GM10847 (cell line): ENCODE measurements around the gene PYROXD2.

ENCODE experiments used
- POLR2A ChIP-seq: IDR thresholded peaks from 2 replicates; pipeline ENCODE4 v1.6.1; 2011; ENCODE audit not compliant: insufficient read length; ENCODE audit errors: extremely low read depth

Gene PYROXD2

GRCh38 chr10:98410135-98410743 lies 4.7 kb downstream of the PYROXD2 start:
- TF ChIP-seq POLR2A, result no peak

GRCh38 chr10:98408799-98409198 lies 6.2 kb downstream of the PYROXD2 start:
- TF ChIP-seq POLR2A, result no peak

DNA sequence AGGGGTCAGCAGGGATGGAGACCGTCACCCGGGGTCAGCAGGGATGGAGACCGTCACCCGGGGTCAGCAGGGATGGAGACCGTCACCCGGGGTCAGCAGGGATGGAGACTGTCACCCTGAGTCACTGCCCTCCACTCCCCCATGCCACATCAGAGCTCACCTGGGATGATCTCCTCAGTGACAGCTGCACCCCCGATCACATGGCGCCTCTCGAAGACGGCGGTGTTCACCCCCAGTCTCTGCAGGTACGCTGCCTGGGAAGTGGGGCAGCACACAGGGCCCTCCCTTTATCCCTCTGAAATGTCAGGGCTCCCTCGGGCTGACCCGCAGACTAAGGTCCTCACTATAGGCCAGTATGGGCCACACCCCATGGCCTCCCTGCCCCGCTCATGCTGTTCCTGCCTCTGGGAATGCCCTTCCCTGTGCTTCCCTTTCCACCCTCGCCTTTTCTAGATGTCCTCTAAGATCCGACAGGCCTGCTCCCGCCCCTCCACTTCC lies 7.2 kb downstream of the PYROXD2 start:
- TF ChIP-seq POLR2A, result no peak

DNA sequence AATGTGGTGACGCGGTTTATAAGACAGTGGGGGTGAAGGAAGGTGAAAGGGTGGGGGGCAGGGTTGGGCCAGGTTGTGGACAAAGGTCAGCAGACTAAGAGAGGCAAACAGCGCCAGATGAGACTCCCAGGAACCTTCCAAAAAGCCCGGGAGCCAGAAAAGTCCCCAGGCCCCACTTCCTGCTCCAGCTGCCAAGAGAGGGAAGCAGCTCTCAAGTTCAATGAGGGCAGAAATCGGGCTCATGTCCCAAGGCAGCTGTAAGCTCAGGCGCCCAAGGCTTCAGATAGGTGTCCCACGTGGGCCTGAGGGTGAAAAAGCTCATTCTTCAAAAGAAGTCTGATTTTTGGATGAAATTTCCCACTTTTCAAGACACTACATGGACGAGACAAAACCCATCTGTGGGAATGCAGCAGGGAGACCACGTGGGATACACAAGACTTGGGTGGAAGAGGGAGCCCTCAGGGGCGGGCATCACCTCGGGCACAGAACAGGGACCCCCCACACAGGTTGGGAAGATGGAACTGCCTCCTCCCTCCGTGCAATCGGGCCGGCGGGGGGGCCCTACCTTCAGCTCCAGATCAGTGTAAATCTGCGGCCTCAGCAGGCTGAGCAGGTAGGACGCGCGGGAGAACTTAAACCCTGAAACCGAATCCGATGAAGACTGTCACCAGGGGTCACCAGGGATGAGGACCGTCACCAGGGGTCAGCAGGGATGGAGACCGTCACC lies 7.8 kb downstream of the PYROXD2 start:
- no peak for TF ChIP-seq POLR2A

- no peak for TF ChIP-seq POLR2A
Measured at GRCh38 chr10:98405422-98405821, 9.6 kb downstream of the PYROXD2 start.

DNA sequence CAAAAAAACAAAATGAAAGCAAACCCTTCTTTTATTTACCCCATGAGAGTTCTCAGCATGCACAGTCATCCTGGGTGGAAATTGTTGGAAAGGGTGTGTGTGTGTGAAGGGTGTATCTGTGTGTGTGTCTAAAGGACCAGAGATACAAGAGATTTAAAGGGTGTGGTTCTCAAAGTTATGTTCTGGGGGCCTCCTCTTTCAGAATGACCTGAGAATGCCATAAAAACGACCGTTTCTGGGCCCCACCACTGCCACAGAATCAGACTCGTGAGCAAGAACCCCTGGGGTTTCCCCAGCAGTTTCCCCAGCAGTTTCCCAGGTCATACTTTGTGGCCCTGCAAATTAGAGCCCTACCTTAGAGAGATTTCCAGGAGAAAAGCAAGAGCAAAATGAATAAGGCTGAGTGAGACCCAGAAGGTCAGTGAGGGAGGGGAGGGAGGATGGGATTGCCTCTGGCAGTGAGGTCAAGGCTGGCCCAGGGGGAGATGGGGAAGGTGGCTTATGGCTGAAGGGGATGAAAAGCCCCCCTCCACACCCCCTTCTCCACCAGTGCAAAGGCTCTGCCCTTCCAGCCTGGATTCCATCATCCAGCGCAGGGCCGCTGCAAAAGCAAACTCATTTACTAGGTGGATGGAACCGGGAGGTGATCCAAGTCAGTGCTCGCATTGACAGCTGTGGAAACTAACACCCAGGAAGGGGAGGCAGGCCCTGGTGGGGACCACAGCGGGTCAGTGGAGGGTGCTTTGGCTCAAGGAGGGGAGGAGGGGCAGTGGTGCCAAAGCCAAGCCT lies 10.2 kb downstream of the PYROXD2 start:
- TF ChIP-seq POLR2A, result no peak

GRCh38 chr10:98403812-98404504 lies 11.0 kb downstream of the PYROXD2 start:
- no peak for TF ChIP-seq POLR2A

DNA sequence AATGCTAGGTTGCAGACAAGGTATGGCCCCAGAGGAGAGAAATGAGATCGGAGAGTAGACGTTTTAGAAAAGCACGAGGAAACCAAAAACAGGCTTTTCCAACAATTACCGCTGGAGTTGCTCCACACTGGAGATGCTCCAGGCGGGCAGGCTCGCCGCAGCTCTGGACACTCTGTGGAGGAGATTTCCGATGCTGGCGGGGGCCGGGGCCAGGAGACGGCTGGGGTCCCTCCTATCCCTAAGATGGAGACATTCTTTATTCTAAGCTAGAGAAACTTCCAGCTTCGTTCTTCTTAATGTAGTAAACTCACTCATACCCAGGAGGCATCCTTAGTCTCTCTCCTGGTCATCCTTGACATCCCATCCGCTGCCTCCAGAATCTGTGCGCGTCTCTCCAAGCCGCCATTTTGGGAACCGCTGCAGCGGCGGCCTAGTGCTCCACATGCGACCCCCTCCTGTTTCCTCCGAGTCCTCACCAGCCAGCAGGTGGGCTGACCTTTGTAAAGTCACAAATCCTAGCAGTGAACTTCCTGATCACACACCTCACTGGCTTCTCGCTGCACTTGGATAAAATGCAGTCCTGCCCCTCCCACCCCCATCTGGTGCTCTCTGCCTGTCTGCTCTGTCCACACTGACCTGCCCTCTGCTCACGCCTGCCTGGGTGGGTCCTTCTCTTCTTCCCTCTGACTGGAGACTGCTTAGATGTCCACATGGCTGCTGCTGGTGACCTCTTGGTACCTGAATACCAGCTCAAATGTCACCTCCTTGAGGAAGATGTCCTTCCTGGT lies 11.9 kb downstream of the PYROXD2 start:
- no peak for TF ChIP-seq POLR2A

DNA sequence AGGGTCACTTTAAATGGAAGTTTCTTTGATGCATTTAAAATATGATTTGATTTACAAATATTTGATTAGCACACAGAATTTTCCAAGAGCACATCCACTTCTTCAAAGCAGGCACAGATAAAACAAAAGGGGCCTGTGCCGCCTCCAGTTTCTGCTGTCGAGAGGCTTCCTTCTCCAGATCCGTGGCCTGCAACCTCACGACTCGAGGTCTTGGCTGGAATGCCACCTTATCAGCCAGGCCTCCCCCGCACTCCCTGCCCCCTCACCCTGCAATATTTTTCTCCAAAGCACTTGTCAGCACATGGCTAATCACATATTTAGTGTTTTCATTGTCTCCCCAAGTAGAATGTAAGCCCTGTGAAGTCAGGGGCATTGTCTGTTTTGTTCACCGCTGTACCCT lies 12.5 kb downstream of the PYROXD2 start:
- TF ChIP-seq POLR2A, result no peak

- TF ChIP-seq POLR2A, result no peak
Measured at GRCh38 chr10:98400482-98400881, 14.5 kb downstream of the PYROXD2 start.

GRCh38 chr10:98399784-98400183 lies 15.2 kb downstream of the PYROXD2 start:
- no peak for TF ChIP-seq POLR2A

GRCh38 chr10:98397089-98397600 lies 17.8 kb downstream of the PYROXD2 start:
- TF ChIP-seq POLR2A, result no peak

DNA sequence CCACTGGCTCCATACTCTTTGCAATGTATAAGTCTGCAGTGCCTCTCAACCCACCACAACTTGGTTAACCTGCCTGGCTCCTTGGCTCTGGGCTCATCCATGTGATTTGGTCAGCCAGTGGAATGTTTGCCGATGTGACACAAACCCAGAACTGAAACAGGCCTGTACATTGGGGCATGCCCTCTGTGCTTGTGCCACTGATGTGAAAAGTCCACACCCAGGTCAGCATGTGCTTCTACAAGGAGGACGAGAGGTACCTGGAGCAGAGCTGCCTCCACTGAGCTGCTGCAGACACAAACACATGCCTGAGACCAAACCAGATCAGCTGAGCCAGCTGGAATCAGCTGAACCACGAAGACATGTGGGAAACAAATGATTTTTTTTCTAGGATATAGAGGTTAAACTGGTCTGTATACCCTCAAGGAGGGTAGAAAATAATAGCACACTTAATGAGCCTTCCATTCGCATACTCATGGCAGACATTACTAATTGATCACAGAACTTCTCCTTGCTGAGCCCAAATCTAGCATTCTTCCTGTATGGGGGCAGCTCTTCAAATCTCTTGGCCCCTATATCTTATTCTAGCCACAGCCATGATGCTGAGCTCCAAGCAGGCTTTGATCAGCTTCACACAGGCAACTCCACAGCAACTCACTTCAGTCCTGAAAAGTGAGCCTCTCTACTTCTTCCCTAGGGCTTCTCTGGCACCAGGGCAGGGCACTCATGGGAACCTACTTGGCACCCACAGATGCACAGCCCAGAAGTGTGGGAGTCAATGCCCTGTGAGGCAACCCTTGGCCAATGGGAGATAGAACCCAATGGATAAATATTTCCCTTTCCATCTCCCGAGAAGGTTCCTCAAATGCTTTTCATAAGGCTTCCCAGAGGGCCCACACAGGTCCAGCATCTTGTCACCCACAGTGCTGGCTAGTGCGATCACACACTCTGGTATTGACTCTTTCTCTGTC lies 18.6 kb downstream of the PYROXD2 start:
- no peak for TF ChIP-seq POLR2A
